GM19240 (cell line): ENCODE measurements around the gene ZBTB42.
"Not testable (repeated sequence)": the region's sequence is repeated elsewhere in the genome, so short reads cannot be mapped to it uniquely, and the experiment has no call there.

Experiments used
- DNase-seq: peaks from one replicate; pipeline ENCODE4 v3.0.0; 2011; ENCODE audit warnings: low spot score; ENCODE audit not compliant: insufficient read length

The ZBTB42 gene

DNA sequence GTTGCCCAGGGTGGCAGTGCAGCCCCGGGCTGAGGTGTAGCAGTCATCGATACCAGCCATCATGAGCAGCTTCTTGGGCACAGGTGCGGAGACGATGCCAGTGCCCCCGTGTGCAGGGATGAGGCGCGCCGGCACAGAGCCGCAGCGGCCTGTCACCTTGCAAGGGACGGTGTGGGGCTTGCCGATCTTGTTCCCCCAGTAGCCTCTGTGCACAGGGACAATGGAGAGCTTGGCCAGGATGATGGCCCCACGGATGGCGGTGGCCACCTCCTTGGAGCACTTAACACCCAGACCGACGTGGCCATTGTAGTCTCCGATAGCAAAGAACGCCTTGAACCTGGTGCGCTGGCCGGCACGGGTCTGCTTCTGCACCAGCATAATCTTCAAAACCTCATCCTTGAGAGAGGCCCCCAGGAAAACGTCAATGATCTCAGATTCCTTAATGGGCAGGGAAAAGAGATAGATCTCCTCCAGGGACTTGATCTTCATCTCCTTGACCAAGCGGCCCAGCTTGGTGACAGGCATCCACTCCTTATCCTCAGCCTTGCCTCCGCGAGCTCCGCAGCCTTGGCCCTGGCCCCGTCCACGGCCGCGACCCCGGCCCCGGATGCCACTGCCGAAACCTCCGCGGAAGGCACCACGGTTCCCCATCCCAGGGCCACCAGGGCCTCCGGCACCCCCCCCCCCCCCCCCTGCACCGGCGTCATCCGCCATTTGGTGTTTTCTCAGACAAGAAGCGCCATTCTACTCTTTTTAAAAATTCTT is 35.5 kb downstream of the ZBTB42 start:
- DNase-seq = not testable (repeated sequence)

DNA sequence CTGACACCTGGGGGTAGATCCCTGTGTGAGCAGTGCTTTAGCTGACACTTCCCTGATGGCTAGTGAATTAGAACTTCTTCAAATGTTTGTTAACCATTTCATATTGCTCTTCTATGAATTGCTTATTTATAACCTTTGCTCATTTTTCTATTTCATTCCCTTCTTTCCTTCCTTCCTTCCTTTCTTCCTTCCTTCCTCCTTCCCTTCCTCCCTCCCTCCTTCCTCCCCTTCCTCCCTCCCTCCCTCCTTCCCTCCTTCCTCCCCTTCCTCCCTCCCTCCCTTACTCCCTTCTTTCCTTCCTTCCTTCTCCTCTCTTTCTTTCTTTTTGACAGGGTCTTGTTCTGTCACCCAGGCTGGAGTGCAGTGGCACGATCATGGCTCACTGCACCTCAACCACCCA is 40.8 kb downstream of the ZBTB42 start:
- DNase-seq = no peak

DNA sequence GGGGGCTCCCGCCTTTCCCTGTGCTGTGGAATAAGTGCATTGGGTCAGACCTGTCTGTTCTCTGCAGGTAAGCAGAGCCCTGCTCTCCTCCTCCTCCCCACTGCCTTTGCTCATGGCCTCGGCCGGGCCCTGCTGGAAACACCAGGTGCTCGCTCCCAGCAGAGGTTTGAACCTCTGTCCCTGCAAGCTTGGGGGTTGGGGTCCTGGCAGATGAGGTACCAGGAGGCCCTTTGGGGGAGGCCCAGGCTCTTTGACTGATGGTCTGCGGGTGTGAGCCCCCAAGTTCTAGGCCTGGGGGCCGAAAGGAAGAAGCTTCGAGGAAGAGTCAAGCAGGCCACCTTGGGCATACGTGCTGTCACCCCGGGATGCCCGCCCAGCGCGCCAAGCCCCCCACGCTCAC is 42.1 kb downstream of the ZBTB42 start:
- DNase-seq = no peak

DNA sequence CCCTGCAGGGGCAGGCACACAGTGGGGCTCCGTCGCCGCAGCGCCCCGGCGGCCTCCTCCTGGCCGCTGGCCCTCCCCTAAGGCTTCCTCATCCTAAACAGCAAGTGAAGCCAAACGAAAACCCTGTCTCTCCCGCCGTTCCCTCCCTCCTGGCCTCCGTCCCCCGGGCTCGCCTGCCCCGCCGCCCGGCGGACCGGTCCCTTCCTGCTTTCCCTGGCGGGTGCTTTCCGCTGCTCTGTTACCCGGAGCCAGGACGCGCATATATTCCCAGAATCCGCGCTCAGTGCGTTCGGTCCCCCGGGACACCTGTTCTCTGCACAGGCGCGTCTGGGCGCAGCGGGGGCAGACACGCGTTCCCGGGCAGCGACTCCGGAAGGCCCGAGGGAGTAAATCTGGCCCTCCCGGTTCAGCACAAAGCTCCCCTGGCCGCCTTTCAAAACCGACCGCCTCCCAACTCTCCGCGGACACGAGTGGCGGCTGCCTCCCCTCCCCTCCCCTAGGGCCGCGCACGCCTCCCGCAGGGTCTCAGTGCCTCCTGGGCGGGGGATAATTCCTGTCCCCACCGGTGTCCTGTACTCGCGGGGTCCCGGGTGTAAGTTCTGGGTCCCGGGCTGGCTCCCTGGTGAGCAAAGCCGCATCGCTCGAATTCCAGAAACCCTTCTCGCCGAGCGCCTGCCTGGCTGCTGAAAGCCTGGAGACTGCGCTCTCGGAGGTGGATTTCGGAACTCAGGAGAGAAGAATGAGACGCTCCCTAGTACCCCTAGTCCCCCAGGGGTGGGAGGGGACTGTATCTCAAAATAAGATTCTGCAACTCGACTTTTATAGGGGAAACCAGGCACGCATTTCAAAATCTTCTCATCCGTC is 42.8 kb downstream of the ZBTB42 start:
- DNase-seq = no peak

DNA sequence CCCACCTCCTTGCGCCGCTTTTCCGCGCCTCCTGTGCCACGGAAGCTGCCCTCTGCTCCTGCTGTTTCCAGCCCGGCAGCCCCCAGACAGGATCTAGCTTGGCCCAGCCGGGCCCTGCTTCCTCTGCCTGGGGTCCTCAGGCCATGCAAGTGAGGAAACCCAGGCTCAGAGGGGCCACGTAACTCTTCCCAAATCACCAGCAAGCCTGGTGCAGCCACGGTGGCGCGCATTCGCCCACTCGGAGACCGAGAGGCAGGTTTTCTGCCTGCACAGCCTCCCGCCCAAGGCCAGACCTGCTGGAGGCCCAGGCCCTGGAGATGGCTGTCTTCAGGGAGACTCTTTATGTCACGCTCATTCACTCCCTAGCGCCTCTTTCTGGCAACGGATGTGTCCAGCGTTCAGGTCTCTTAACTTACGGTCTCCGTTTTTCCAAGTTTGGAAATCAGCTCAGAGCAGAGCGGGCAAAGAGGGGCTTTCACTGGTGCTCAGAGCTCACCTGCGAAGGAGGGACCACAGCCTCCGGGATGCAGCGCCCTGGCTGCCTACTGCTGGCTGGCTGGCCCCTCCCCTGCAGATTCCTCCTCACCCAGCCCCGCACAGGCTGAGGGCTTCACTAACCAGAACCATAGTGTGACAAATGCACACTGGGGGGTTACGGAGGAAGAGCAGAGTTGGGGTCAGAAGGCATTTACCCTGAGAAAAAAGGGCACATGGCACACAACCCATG is 43.6 kb downstream of the ZBTB42 start:
- no peak for DNase-seq

DNA sequence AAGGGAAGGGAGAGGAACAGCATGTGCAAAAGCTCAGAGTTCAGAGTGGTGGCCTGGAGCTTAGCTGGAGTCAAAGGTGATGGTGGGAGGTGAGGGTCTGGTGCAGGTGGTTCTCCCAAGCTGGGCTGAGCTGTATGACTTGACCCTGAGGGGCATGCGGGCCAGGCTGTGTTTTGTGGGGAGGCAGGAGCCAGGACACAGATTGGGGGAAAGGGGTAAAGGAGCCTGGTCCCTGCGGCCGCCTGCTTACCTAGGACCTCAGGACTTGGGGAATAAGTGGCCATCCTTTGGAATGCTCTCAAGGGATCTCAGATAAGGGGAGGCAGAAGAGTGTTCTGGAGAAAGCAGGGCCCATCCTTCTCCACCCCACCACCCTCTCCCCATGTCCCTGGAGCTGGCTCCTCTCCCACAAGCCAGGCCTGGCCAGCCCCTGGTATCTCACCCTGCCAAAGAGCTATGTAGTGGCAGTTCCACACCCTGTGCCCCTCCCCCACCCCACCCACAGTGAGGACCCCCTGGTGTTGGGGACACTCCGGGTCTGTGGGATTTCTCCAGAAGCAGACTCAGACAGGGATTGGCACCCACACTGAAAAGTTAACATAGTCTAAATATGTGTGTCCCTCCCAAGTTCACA is 44.2 kb downstream of the ZBTB42 start:
- DNase-seq = no peak

DNA sequence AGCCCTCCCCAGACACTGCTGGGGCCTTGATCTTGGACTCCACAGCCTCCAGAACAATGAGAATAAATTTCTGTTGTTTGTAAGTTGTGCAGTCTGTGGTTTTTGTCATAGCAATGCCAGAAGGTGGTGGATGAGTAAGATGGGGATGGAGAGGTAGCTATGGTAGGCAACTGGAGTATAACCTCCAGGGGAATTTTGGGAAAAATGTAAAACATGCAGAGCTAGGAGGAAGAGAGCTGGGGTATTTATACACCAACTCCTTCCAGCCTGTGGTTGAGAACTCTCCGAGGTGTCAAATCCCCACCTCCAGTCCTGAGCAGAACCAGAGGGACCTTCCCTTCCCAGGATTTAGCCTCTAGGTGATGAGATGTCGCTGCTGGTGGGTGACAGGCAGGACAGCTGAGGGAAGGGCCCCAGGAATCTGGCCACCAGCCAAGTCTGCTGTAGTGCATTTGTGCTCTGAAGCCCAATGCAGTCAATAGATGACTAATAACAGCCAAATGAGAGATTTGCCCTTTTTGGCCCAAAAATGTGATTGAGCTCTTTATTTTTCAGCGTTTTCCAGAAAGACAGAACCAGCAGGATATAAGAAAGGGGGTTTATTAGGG is 45.0 kb downstream of the ZBTB42 start:
- no peak for DNase-seq

DNA sequence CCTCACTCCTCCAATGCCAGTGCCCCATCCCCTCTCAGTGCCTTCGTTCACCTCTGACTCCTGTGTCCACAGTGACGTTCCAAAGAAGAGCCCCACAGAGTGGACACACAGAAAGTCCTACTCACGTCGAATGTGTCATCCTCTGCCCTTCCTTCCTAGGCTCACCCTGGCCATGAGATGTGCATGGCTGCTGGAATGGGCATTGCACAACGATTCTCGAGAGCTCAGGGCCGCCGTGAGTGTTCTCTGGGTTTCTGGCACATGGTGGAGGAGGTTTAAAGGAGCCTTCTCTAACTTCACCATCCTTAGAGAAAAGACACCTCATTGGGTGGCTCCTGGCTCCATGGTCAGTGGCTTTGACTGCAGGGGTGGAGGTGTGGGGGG is 51.4 kb downstream of the ZBTB42 start:
- DNase-seq = no peak
